HepG2 (cell line): ENCODE measurements around the gene UQCRC2.

Source experiments
- HIVEP1 ChIP-seq: sonication (generic); formaldehyde crosslinking; IDR thresholded peaks from 2 replicates; pipeline ENCODE4 v1.4.0; 2020; ENCODE audit warnings: mild to moderate bottlenecking, missing genetic modification reagents
- ZZZ3 ChIP-seq: sonication (generic); formaldehyde crosslinking; IDR thresholded peaks from 2 replicates; pipeline ENCODE4 v1.4.0; 2020; ENCODE audit warnings: missing genetic modification reagents, mild to moderate bottlenecking, borderline replicate concordance

DNA sequence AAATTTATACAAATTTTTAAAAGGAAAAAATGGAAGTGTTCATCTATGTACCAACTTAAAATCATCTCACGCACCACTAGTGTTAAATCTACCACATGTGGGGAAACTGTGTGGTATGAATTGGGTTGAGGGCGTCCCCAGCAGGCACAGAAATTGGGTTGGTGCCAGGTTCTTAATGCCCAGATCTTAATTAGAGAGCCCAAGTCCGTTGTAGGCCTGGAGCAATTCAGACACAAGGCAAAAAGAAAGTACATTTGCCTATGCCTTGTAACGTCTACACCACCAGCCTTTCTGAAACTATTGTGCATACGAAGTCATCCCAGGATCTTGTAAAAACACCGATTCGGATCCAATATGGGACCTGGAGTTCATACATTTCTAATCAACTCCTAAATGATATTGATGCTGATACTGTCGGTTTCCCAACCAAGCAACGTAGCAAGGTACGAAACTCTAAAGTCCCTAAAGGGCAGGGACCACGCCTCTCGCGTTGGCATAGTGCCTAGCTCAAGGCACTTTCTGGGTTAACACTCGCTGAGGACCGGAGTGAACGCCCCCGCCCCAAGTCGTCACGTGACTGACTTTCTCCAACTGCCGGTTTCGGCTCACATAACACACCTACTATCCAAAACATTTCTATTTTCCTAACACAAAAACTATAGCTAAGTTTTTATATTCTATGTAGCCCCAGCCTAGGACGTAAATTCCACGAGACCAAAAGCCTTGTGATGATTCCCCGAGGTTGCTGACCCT is 945 bp upstream of the UQCRC2 start:
- TF ChIP-seq HIVEP1 (CRISPR knock-in tag) (no peak), ZZZ3 (CRISPR knock-in tag) (no peak)
